ENCODE data around the gene MTM1.

- peak; percentile 72 for TF ChIP-seq CTCF (IDR thresholded peaks at IDR 0.05; ENCODE audit: poor library complexity, severe bottlenecking)
- no peak for TF ChIP-seq EP300 (conservative IDR thresholded peaks at IDR 0.05; ENCODE audit: poor library complexity, severe bottlenecking)
- TF ChIP-seq, protein P1, sequence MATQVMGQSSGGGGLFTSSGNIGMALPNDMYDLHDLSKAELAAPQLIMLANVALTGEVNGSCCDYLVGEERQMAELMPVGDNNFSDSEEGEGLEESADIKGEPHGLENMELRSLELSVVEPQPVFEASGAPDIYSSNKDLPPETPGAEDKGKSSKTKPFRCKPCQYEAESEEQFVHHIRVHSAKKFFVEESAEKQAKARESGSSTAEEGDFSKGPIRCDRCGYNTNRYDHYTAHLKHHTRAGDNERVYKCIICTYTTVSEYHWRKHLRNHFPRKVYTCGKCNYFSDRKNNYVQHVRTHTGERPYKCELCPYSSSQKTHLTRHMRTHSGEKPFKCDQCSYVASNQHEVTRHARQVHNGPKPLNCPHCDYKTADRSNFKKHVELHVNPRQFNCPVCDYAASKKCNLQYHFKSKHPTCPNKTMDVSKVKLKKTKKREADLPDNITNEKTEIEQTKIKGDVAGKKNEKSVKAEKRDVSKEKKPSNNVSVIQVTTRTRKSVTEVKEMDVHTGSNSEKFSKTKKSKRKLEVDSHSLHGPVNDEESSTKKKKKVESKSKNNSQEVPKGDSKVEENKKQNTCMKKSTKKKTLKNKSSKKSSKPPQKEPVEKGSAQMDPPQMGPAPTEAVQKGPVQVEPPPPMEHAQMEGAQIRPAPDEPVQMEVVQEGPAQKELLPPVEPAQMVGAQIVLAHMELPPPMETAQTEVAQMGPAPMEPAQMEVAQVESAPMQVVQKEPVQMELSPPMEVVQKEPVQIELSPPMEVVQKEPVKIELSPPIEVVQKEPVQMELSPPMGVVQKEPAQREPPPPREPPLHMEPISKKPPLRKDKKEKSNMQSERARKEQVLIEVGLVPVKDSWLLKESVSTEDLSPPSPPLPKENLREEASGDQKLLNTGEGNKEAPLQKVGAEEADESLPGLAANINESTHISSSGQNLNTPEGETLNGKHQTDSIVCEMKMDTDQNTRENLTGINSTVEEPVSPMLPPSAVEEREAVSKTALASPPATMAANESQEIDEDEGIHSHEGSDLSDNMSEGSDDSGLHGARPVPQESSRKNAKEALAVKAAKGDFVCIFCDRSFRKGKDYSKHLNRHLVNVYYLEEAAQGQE (IDR thresholded peaks at IDR 0.05; ENCODE audit: borderline replicate concordance), result no peak
- TF ChIP-seq POLR2AphosphoS5 (IDR thresholded peaks at IDR 0.05), result no peak
- TF ChIP-seq SMC3 (conservative IDR thresholded peaks at IDR 0.05; ENCODE audit: poor library complexity), result peak; percentile 77
- no peak for TF ChIP-seq MXI1 (conservative IDR thresholded peaks at IDR 0.05; ENCODE audit: poor library complexity, severe bottlenecking)
- TF ChIP-seq EZH2 (IDR thresholded peaks at IDR 0.05; ENCODE audit: borderline replicate concordance, insufficient read depth, low read length, poor library complexity, severe bottlenecking), result no peak
These were observed 112.6 kb downstream of the MTM1 start for GRCh38 chrX:150680974-150681373.

Measured in neural cell (in vitro differentiated cells).